ENCODE data around the gene CAD. TPM values are rescaled to one million over a fixed set of nuclear protein-coding genes. Genes with fewer than 3 reads are reported as not detected.

Gene CAD
- total and polyA plus RNA-seq, 10 of the 15 experiments (the other 5 are each of a cell fraction or from before 2014, with no cell fraction given): 7.6 to 119 (median 50.7) TPM

- intact Hi-C loops (cut with micrococcal nuclease; ENCODE audit: unreplicated experiment) (no loop called here), in situ Hi-C loops (cut with MboI) (no loop called here)
- BruUV-seq (replicated peaks): TSS peak; percentile 63
- no peak overlapping the region for H3K4me3 ChIP-seq
- FAIRE-seq (no peak), ATAC-seq (no peak), DNase-seq (ENCODE audit: low read depth, low spot score) (no peak)
- H3K27ac ChIP-seq (ENCODE audit: control insufficient read depth, insufficient read depth): no peak overlapping the region
- no peak overlapping the region for H2AFZ ChIP-seq (ENCODE audit: control insufficient read depth, low read depth, low read length)
- no peak overlapping the region for H3K9ac ChIP-seq (ENCODE audit: control insufficient read depth, insufficient read depth, low read length)
- RAD21 ChIA-PET (ENCODE audit: unreplicated experiment): no interaction called here
- H3K4me1 ChIP-seq (ENCODE audit: control insufficient read depth, insufficient read depth, low read length): no peaks in the 10 kb centered on the region
- no peak overlapping the region for H3K4me2 ChIP-seq (ENCODE audit: control insufficient read depth, insufficient read depth)
- WGBS (ENCODE audit: insufficient coverage, insufficient replicate concordance, low lambda C conversion rate, missing lambda C conversion rate): 93% methylated on average over 17 of the region's 19 CpGs
- H3K27me3 ChIP-seq (replicated peaks in 1 of 2; ENCODE audit: control insufficient read depth in 2 of 2, insufficient read depth in 2 of 2, low read length in 1 of 2): no peaks in the 10 kb centered on the region
- POLR2A ChIA-PET: no interaction called here
- H3K9me3 ChIP-seq (replicated peaks; ENCODE audit: control insufficient read depth, insufficient read depth, low read length): no peaks in the 10 kb centered on the region
- SMC1A ChIA-PET (ENCODE audit: uncharacterized antibody, unreplicated experiment): no interaction called here
- no peaks in the 10 kb centered on the region for H4K20me1 ChIP-seq (ENCODE audit: control insufficient read depth, insufficient read depth)
- no peaks in the 10 kb centered on the region for H3K79me2 ChIP-seq (ENCODE audit: control insufficient read depth, insufficient read depth, low read length)
- peaks cover 27 to 48% of the 10 kb centered on the region in 2 experiments for H3K36me3 ChIP-seq (ENCODE audit: control insufficient read depth in 2 of 2, insufficient read depth in 2 of 2, low read length in 1 of 2)
- TF ChIP-seq NR2C2 (IDR thresholded peaks at IDR 0.05; ENCODE audit: borderline replicate concordance, control insufficient read depth, insufficient read length, low read depth): no peak
- TF ChIP-seq GATAD2B (conservative IDR thresholded peaks at IDR 0.05; ENCODE audit: low read depth): no peak
- TF ChIP-seq POLR2AphosphoS2 (IDR thresholded peaks at IDR 0.05; ENCODE audit: low read depth, low read length): no peak
- no peak for TF ChIP-seq SP1 (IDR thresholded peaks at IDR 0.05; ENCODE audit: low read depth, low read length)
- TF ChIP-seq, protein P1, sequence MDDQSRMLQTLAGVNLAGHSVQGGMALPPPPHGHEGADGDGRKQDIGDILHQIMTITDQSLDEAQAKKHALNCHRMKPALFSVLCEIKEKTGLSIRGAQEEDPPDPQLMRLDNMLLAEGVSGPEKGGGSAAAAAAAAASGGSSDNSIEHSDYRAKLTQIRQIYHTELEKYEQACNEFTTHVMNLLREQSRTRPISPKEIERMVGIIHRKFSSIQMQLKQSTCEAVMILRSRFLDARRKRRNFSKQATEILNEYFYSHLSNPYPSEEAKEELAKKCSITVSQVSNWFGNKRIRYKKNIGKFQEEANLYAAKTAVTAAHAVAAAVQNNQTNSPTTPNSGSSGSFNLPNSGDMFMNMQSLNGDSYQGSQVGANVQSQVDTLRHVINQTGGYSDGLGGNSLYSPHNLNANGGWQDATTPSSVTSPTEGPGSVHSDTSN (IDR thresholded peaks at IDR 0.05; ENCODE audit: insufficient replicate concordance, low read depth, low read length): no peak
- TF ChIP-seq BHLHE40 (IDR thresholded peaks at IDR 0.05; ENCODE audit: borderline replicate concordance in 1 of 2, low read depth in 2 of 2, low read length in 1 of 2): no peak
- no peak for TF ChIP-seq ETV6 (conservative IDR thresholded peaks at IDR 0.05 in 1 of 2, IDR thresholded peaks at IDR 0.05 in 1 of 2; ENCODE audit: borderline replicate concordance in 1 of 2, low read depth in 1 of 2)
- TF ChIP-seq ZSCAN29 (IDR thresholded peaks at IDR 0.05): no peak
- TF ChIP-seq RELA (IDR thresholded peaks at IDR 0.05; ENCODE audit: borderline replicate concordance, partially characterized antibody): no peak
- TF ChIP-seq FOXK2 (IDR thresholded peaks at IDR 0.05): no peak
- no peak for TF ChIP-seq NBN (IDR thresholded peaks at IDR 0.05)
- no peak for TF ChIP-seq SIX5 (IDR thresholded peaks at IDR 0.05; ENCODE audit: low read depth, low read length, severe bottlenecking)
- CTCF ChIA-PET: interaction anchor here (0.8 kb wide), 1 partner anchor 36 kb away, joined by 3 read pairs; no protein-coding TSS in a partner anchor
Measured at GRCh38 chr2:27243391-27244130, 26.4 kb downstream of the CAD start.

Measured in GM12878 (cell line).